GM12892 (cell line): ENCODE results near the gene GPC2.

ENCODE experiments used
- POLR2AphosphoS5 ChIP-seq: IDR thresholded peaks from 2 replicates; pipeline ENCODE4 v1.6.1; 2011; ENCODE audit warnings: low read depth, low read length, control low read depth
- TAF1 ChIP-seq: IDR thresholded peaks from 2 replicates; pipeline ENCODE4 v1.6.1; 2011; ENCODE audit warnings: low read depth, mild to moderate bottlenecking, control low read depth, low read length, borderline replicate concordance

GRCh38 chr7:100169147-100169850 lies 7.9 kb downstream of the GPC2 start:
- TF ChIP-seq POLR2AphosphoS5 (no peak), TAF1 (no peak)
